Measurements from ENCODE around the gene SLC38A3.

Gene SLC38A3

DNA sequence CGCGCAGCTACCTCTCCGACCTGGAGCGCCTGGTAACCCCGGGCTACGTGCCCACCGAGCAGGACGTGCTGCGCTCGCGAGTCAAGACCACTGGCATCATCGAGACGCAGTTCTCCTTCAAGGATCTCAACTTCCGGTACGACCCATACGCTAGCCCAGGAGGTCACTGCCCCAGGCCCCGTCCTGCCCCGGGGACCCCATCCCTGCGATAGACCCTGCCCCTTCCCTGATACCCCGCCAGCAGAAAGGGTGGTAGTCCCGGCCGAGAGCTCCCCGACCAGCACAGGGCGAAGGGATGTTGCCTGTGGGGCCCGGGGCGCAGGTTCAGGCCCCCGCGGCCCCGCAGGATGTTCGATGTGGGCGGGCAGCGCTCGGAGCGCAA, 11.3 kb upstream of the SLC38A3 start:
- Mint-ChIP-seq H3K4me3 (no peak overlapping the region), H3K27ac (no peak overlapping the region), H3K27me3 (peaks cover 22% of the 10 kb centered on the region), H3K4me1 (ENCODE audit: low read depth) (peaks cover 9% of the 10 kb centered on the region), H3K36me3 (ENCODE audit: low read depth) (no peaks in the 10 kb centered on the region), H3K9me3 (no peaks in the 10 kb centered on the region)

DNA sequence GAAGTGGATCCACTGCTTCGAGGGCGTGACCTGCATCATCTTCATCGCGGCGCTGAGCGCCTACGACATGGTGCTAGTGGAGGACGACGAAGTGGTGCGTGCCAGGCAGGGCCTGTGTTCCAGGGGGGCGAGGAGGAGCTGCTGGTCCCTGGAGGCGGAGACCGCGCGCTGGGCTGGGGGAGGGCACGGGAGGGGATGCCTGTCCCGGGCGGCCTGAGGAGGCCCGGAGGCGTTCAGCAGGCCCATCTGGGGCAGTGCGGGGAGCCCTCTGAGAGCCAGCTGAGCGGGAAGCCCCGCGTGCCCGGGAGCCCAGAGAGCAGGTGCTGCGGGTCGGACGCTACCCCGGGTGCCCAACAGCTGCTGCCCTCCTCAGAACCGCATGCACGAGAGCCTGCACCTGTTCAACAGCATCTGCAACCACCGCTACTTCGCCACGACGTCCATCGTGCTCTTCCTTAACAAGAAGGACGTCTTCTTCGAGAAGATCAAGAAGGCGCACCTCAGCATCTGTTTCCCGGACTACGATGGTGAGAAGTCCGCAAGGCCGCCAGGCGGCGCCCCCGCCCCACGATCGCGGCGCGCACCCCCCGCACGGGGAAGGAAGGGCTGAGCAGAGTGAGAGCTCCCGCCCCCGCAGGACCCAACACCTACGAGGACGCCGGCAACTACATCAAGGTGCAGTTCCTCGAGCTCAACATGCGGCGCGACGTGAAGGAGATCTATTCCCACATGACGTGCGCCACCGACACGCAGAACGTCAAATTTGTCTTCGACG, 10.8 kb upstream of the SLC38A3 start:
- peaks cover 9% of the 10 kb centered on the region for H3K4me1 Mint-ChIP-seq (ENCODE audit: low read depth)
- no peak overlapping the region for H3K4me3 Mint-ChIP-seq
- H3K27ac Mint-ChIP-seq = no peak overlapping the region
- H3K9me3 Mint-ChIP-seq = no peaks in the 10 kb centered on the region
- H3K36me3 Mint-ChIP-seq (ENCODE audit: low read depth) = no peaks in the 10 kb centered on the region
- H3K27me3 Mint-ChIP-seq = peaks cover 25% of the 10 kb centered on the region

DNA sequence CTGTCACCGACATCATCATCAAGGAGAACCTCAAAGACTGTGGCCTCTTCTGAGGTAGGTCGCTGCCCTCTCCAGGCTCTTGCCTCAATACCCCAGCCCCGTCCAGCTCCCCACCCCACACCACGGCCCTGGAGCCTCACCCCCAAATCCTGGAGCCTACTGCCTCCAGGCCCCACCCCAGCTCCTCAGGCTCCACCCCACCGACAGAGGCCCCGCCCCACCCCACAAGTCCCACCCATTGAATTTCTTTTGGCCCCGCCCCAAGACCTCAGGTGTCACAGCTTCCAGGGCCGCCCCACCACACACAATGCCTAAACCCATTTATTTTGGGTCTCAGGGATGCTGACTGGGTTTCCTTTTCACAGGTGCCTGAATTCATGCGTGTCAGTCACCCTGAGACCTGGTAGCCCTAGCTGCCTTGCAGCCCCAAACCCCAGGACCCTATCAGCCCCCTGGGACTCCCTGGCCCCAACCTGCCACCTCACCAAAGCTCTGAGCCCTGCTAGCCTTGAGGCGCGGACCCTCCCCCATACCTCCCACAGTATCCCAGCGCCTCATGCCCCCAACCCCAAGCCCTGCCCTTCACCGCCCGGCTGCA, 10.1 kb upstream of the SLC38A3 start:
- H3K4me3 Mint-ChIP-seq = no peak overlapping the region
- H3K27ac Mint-ChIP-seq = no peak overlapping the region
- H3K4me1 Mint-ChIP-seq (ENCODE audit: low read depth) = peaks cover 9% of the 10 kb centered on the region
- peaks cover 26% of the 10 kb centered on the region for H3K27me3 Mint-ChIP-seq
- no peaks in the 10 kb centered on the region for H3K36me3 Mint-ChIP-seq (ENCODE audit: low read depth)
- no peaks in the 10 kb centered on the region for H3K9me3 Mint-ChIP-seq

DNA sequence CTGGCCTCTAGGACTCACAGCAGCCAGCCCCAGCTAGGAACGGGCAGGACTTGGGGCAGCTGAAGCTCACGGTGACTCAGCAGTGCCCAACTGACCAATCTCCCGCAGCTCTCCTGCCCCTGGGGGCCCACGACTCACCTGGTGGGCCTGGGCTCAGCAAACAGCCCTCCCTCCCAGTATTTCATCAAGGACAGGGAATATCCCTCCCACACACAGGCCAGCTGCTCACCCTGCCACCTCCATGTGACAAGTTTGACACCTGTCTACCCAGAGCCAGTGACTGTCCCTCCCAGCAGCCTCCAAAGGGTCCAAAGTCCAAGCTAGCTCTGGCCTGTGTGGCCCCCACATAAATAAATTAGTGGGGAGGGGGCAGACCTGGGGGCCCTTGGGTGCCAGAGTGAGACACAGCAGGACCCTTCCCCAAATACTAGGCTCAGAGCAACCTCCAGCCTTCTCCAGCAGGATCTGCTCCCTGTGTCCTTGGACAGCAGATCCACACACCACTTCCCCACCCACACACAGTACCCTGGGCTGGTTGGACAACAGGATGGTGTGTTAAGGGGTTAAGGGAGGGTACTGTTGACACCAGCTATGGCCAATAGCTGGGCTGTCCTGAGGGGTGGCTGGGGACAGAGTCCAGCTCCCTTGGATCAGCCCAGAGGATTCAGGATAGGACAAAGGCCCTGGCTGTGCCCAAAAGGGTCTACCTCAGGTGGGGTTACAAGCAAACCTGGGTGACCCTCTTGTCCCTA, 9.4 kb upstream of the SLC38A3 start:
- no peaks in the 10 kb centered on the region for H3K9me3 Mint-ChIP-seq
- H3K27me3 Mint-ChIP-seq = peaks cover 26% of the 10 kb centered on the region
- no peak overlapping the region for H3K4me3 Mint-ChIP-seq
- H3K4me1 Mint-ChIP-seq (ENCODE audit: low read depth) = peaks cover 9% of the 10 kb centered on the region
- H3K27ac Mint-ChIP-seq = no peak overlapping the region
- H3K36me3 Mint-ChIP-seq (ENCODE audit: low read depth) = no peaks in the 10 kb centered on the region

GRCh38 chr3:50196253-50196801, 8.7 kb upstream of the SLC38A3 start:
- H3K27me3 Mint-ChIP-seq = peaks cover 26% of the 10 kb centered on the region
- H3K4me1 Mint-ChIP-seq (ENCODE audit: low read depth) = peaks cover 9% of the 10 kb centered on the region
- no peak overlapping the region for H3K27ac Mint-ChIP-seq
- no peak overlapping the region for H3K4me3 Mint-ChIP-seq
- H3K36me3 Mint-ChIP-seq (ENCODE audit: low read depth) = no peaks in the 10 kb centered on the region
- no peaks in the 10 kb centered on the region for H3K9me3 Mint-ChIP-seq

DNA sequence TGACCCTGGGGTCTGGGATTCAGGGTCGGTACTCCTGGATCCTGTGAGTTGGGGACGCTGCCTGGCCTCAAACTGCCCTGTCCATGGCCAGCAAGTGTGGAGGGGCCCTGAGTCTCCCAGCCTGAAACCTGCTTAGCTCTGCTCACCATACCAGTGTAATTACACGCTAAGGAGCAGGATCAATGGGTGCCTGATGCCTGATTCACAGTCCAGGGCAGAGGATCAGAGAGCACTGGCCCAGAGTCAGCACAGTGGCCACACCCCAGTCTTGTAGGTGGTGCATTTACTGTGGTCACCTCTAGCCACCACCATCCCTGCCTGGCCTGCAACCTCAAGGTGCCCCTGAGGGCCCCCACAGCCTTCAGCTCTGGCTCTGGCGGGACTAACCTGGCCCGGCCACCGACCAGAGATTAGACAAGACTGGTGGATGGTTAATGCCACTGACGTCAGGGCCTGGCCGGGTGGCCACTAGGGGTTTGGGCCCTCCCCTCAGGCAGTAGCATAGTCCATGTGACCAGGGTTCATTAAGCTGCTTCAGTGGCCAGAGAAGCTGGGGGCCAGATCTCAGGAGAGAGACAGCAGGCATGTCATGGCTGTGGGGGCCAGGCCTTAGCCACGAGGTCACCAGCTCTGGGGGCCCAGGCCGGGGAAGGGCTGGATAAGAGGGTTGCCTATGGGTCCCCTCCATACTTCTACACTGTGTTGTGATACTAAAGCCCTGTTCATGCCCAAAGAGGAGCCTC, 3.3 kb upstream of the SLC38A3 start:
- Mint-ChIP-seq H3K36me3 (ENCODE audit: low read depth) (no peaks in the 10 kb centered on the region), H3K4me3 (no peak overlapping the region), H3K4me1 (ENCODE audit: low read depth) (no peaks in the 10 kb centered on the region), H3K27ac (no peak overlapping the region), H3K27me3 (peaks cover 35% of the 10 kb centered on the region), H3K9me3 (no peaks in the 10 kb centered on the region)

DNA sequence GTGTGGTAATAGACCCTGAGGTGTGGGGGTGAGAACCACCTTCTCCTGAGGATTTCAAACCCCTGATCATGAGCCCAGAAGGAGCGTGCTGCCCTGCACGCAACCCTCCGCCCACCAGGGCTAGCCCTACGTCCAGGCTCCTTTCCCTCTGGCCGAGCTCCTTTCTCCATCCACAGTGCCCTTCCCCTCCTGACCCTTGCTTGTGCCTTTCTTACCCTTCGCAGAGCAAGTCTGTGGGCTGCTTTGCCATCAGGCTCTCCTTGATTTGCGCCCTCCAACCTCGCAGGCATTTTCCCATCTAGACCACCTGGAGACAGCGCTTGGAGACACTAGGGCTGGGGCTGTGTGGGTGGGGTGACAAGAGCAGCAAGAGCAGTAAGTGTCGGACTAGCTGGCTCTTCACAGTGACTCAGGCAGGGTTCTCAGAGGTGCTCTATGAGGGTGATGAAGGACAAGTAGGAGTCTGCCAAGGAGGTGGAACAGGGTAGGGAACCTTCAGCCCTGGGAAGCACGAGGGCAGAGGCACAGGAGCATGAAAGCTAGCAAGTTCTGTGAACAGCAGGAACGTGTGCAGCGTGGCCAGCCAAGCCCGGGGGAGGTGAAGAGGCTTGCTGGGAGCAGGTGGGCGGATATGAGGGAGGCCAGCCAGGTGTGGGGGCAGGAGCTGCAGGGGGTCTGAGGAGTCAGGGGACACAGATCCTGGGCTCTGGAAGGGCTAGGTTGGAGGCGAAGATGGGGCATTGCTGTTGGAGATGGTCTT, 2.5 kb upstream of the SLC38A3 start:
- H3K9me3 Mint-ChIP-seq = no peaks in the 10 kb centered on the region
- H3K27ac Mint-ChIP-seq = no peak overlapping the region
- peaks cover 34% of the 10 kb centered on the region for H3K27me3 Mint-ChIP-seq
- H3K4me3 Mint-ChIP-seq = no peak overlapping the region
- H3K36me3 Mint-ChIP-seq (ENCODE audit: low read depth) = no peaks in the 10 kb centered on the region
- H3K4me1 Mint-ChIP-seq (ENCODE audit: low read depth) = no peaks in the 10 kb centered on the region

GRCh38 chr3:50203113-50203808, 1.8 kb upstream of the SLC38A3 start:
- Mint-ChIP-seq H3K27ac (no peak overlapping the region), H3K9me3 (no peaks in the 10 kb centered on the region), H3K4me3 (no peak overlapping the region), H3K4me1 (ENCODE audit: low read depth) (no peaks in the 10 kb centered on the region), H3K27me3 (peaks cover 32% of the 10 kb centered on the region), H3K36me3 (ENCODE audit: low read depth) (no peaks in the 10 kb centered on the region)

DNA sequence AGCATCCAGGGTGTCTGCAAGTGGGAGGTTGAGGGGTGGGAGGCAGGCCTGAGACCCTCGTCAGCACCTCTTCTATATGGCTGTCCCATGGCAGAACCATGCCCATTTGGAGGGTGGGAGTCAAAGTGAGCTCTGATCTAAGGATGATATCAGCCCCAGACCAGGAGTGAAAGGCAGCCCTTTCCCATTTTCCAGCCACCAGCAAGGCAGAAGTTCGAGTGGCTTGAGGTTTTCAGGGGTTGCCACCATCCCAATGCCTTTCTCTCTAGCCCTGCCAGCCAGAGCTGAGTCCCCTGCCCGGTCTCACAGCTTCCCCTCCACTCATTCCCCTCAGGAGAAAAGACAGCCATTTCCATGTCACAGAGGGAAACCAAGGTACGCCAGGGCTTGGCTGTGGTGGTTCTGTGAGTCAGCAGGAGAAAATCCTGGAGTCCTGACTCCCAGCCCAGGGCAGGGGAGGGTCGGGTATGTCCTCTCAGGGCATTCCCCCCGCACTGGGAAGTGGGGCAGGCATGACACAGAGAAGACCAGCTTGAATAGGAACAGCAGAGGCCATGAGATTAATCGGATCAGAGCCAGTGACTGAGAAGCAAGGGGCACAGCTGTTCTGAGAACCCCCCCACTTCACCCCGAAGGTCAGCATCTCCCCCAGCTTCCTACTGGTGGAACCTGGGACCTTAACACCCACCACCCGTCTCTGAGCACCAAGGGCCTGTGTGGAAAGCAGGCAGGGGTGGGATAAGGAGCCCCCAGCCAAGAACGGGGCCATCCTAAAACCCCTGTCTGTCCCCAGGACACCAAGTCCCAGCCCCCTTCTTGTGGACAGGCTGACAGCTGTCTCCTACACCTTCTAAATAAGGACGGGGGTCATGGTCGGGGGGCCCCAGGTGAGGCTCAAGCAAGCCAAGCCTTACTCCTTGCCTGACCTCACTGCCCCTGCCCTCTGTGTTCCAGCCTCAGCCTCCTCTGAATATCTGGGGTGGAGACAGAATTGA, 965 bp upstream of the SLC38A3 start:
- H3K27me3 Mint-ChIP-seq = peaks cover 35% of the 10 kb centered on the region
- no peak overlapping the region for H3K27ac Mint-ChIP-seq
- H3K4me3 Mint-ChIP-seq = no peak overlapping the region
- no peaks in the 10 kb centered on the region for H3K9me3 Mint-ChIP-seq
- no peaks in the 10 kb centered on the region for H3K36me3 Mint-ChIP-seq (ENCODE audit: low read depth)
- H3K4me1 Mint-ChIP-seq (ENCODE audit: low read depth) = no peaks in the 10 kb centered on the region

DNA sequence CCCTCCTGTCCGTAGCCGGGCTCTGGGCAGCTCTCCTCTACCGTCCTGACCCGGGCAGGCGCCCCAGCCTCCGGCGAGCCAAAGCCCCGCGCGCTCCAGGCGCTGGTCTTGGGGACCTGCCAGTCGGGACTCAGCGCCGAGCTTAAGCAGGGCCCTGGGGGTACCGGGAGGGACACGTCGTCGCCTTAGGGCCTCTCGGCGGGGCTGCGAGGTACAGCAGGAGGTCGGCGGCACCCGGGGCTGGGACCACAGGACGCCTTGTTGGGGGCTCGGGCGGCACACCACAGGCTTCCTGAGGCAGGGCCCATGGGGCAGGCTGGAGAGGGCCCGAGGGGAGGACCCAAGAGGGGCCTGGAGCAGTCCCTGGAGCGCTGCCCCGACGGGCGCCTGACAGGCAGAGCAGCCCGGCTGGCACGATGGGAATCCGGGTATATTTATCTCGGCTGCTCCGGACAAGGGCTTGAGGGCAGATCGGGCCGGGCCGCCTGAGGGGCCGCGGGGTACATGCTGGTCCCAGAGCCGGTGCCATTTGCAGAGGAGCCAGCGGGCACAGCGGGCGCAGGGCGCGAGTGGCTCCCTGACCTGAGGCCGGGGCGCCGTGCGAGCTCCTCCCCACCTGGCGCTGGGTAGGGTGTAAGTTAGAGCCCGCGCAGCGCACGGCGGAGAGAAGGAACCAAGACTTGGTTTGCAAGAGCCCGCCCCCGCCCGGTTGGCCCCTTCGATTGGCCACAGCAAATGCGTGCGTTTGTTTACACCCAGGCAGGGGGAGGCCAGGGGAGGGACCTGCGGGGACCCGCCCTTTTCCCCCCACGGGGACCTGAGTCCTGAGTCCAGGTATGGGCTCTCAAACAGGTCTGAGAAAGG, 574 bp downstream of the SLC38A3 start:
- H3K36me3 Mint-ChIP-seq (ENCODE audit: low read depth) = no peaks in the 10 kb centered on the region
- no peak overlapping the region for H3K4me3 Mint-ChIP-seq
- peaks cover 32% of the 10 kb centered on the region for H3K27me3 Mint-ChIP-seq
- H3K4me1 Mint-ChIP-seq (ENCODE audit: low read depth) = no peaks in the 10 kb centered on the region
- H3K9me3 Mint-ChIP-seq = no peaks in the 10 kb centered on the region
- no peak overlapping the region for H3K27ac Mint-ChIP-seq

DNA sequence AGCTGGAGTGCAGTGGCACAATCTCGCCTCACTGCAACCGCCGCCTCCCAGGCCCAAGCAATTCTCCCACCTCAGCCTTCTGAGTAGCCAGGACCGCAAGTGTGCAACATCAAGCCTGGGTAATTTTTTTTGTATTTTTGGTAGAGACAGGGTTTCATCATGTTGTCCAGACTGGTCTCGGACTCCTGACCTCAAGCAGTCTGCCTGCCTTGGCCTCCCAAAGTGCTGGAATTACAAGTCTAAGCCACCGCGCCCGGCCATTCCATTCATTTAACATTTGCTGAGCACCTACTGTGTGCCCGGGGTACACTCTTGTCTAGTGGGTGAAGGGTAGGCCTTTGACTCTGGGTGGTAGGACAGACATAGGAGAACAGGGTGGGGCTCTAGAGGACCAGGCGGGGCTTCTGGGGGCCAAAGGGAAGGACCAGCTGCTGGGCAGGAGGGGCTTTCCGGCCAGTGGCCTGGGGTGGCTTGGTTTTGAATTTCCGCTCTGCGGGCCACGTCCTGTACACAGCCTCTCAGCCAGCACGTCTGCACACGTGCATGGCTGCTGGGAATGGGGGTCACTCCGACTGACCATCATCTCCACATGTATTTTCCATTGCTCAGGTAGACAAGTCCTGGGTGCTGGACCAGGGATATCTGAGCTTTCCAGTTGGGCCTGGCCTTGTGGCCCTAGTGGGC, 2.4 kb downstream of the SLC38A3 start:
- Mint-ChIP-seq H3K4me1 (ENCODE audit: low read depth) (peaks cover 3% of the 10 kb centered on the region), H3K36me3 (ENCODE audit: low read depth) (no peaks in the 10 kb centered on the region), H3K27me3 (peaks cover 29% of the 10 kb centered on the region), H3K27ac (no peak overlapping the region), H3K4me3 (no peak overlapping the region), H3K9me3 (no peaks in the 10 kb centered on the region)

Data from stimulated activated naive CD8-positive, alpha-beta T cell treated with anti-CD3 and anti-CD28 coated beads, Interleukin-15, Interleukin-2, amounts not matched to agents 100 ng/mL and 50 ng/mL, for 24 hours (primary cell).